ENCODE measurements around the gene GATAD1. TPM values are rescaled to one million over a fixed set of nuclear protein-coding genes. Genes with fewer than 3 reads are reported as not detected.

The GATAD1 gene
- total and polyA plus RNA-seq, 2 of the 8 experiments (the other 6 are each of a cell fraction or from before 2014, with no cell fraction given), result 17.1 to 34.7 TPM

GRCh38 chr7:92462560-92462959, 15.3 kb downstream of the GATAD1 start (continued):
- TF ChIP-seq E2F6 (IDR thresholded peaks at IDR 0.05), result no peak
- TF ChIP-seq RAD21 (IDR thresholded peaks at IDR 0.05 in 1 of 2, conservative IDR thresholded peaks at IDR 0.05 in 1 of 2; ENCODE audit: low read depth in 2 of 2, low read length in 2 of 2), result no peak
